ENCODE results near the gene NCKAP5.

NCKAP5 gene

DNA sequence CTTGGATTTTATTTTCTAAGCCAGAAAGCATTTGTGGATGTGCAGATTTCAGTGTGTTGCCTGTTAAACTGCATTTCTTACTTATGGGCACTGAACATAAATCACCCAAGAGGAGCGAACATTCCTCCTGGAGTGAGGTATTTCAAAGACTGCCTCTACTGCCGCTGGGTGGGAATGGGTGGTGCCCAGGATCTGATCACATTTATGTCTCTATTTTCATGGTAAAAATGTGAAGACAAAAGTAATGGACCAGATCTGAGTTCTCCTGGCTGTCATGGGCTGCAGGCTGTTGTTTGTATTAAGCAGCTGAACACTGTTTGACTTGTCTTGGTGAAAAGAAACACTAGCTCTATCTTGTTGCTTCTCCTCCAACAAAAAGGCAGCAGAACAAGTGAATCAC is 251.7 kb downstream of the NCKAP5 start:
- DNase-seq: no peak

DNA sequence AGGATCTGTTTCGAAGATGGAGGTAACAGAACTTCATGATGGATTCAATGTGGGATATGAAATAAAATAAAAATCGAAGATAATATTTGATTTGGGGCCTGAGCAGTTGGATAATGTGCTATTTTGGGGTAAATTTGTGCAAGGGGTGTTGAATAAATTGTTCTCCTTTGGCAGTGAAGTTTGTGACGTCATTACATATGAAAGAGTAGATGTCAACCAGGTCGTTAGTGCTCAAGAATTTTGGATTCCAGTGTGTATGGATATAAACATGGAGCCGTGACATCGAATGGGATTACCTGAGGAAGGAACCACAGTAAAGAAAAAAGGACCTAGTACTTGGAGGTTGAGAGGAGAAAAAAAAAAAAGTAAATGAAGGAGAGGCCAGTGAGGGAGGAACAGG is 253.0 kb downstream of the NCKAP5 start:
- DNase-seq: no peak

DNA sequence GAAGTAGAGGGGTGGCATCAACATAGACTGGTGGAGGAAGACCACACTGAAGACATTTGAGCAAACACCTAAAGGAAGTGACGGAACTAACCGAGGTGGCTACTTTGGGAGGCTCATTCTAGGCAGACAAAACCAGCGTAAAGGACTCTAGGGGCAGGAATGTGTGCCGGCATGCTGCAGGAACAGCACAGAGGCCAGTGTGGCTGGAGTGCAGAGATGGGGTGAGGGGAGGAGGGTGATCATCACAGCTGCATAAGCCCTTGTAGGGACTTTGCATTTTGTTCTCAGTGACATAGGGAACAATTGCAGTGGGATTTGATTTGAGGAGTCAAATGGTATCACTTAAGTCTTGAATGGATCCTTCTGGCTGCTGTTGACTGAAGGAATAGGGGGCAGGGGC is 253.5 kb downstream of the NCKAP5 start:
- no peak for DNase-seq

DNA sequence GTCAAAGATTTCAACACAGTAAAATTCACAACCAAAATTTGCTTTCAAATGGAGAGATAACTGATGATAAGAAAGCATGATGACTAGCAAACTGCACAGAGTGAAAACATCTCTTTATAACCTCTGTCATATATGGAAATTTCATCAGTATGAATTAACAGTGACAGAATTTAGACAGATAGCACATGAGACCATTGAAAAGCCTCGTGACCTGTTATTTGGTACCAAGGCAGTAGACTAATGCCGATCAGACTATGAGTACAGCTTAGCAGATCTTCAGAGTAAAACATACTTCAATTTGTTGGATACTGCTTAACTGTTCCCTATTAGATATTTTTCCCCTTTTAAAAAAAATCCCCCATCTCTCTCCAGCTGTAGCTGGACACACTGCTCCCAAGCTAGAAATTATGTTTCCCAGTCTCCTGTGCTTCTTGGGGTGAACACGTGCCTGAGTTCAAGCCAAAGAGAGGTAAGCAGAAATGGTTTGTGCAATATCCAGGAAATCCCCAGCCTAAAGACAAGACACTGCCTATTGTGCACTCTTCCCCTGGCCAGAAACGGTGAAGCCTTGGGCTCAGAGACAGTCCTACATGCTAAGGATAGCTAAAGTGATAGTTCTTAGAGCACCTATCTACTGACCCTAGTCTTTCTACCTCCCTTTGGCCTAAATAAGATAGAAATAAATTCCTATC is 256.1 kb downstream of the NCKAP5 start:
- DNase-seq: no peak

DNA sequence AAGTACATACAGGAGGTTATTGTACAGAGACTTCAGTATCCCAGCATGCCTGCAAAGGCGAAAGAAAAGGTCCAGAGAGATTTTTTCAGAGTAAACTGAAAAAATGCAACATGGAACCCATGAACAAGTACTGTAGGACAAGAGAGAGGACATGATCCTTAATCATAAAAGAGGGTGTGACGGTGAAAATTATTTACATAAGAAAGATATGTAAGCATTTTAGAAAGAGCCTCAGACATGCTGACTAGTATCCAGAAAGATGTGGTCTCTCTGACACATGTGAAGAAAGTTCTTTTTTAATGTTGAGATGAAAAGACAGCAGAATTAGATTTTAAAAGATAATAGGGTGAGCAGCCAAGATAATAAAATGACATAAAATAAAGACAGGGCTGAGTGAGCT is 262.0 kb downstream of the NCKAP5 start:
- no peak for DNase-seq

DNA sequence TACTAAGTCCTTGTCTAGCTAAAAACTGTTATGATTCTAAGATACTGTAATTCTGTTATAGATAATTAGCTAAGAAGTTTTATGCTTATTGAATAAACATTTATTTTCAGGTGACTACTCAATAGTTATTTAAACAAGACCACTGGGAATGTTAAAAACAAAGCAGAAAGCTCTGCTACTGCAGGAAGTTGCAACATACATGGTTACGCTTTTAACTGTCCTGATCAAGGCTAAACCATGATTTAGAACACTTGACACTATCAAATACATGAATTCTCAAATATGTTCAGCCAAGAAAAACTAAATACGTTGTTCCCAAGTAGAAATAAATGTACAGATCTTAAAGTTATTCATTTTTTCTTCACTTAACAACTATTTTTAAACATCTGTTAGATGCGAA is 263.9 kb downstream of the NCKAP5 start:
- no peak for DNase-seq

DNA sequence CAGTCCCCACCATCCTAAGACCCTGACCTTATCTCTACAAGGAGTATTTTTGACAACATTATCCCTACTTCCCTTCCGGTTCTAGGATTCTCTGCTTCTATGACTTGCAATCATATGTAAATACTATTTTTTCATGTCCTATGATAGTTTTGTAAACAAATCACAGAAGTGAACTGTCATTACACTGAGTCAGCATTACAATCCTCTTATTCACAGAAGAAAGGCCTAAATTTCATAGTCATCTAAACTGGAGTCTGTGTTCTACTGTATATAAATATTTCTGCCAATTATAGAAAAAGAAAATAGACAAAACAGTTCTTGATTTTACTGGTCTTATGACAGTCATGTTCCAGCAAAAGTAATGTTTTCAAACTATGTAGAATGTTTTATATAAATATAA is 265.1 kb downstream of the NCKAP5 start:
- DNase-seq: no peak

DNA sequence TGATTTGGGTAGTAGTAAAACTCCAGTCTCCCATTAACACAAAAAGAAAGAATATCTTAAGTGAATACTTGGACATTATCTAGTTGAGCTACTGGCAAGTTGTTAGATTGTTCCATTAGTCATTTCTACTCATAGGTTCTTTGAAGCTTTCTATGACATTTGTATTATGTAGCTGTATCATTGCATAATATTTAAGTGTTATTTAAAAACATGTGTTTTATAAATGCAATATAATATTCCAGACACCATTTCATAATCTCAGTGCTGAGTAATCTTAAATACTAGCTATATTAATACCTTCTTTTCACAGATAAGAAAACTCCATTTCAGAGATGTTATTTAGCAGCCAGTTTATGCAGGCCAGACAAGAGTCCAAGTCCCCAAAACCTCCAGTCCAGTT is 271.9 kb downstream of the NCKAP5 start:
- DNase-seq: no peak

DNA sequence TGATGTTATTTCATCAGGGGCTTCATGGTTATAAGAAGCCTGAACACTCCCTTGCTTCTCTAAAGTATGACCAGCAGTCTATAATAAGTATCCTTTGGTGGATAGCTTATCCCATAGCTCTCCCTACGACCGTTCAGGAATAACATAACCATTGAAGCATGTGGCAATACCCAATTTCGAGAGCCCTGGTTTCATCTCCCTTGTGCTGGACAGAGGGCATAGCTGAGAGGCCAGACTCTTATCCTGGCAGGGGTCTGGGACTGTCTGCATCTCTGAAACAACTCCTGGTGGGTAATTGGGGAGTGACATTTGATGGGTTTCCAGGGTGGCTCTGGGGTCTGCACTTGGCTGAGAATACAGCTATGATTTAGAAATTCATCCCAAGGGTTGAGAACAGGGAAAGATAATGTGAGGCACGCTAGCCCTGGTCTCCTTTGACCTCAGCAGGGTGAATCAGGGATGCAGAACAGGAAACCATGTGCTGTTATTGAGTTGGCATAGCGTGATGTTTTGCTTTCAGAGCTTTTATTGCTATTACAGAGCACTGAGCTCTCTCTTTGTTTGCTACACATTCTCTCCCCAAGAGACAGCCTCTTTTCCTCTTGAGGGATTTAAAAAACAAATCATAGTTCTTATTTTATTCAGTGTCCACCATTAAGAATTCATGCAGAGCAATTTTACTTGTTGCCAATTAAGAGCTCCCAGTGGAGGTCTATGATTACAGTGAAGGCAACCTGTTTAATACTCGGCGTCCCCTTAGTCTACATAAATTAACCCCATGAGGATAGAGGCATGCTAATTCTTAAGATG is 274.5 kb downstream of the NCKAP5 start:
- peak; percentile 91 for DNase-seq

DNA sequence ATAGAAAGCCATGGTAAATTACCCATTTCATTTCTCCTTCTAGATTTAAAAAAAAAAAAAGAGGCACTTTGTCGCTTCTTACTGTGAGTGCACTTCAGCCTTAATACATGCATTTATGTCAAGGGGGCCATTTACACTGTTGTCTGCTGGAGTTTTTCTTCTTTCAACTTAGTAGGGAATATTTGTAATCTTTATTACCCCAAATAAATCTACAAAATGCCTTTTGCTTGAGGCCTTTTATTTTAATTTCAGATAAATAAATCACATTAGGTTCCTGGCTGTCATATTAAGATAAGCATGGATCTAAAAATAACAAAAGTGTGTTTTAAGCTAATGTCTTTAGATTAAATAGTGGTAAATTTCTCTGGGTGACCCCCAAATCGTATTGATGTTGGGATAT is 276.0 kb downstream of the NCKAP5 start:
- DNase-seq: peak; percentile 35

DNA sequence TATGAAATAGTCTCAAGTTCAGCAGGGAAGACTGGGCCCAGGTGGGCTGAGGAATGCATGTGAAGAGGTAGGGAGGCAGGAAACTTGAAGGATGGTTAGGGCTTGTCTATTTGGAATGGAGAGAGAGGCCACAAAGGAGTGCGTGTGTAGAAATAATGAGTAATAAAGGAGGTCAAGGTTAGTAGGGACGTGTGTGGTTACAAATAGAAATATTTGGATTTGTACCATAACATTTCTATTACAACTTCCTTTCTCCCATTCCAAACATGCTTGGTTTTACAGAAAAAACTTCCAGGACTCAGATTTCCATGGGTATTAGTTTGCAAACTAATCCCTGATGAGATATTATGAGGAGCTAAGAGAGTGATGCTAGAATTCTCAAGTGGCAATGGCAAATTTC is 280.6 kb downstream of the NCKAP5 start:
- DNase-seq: no peak

DNA sequence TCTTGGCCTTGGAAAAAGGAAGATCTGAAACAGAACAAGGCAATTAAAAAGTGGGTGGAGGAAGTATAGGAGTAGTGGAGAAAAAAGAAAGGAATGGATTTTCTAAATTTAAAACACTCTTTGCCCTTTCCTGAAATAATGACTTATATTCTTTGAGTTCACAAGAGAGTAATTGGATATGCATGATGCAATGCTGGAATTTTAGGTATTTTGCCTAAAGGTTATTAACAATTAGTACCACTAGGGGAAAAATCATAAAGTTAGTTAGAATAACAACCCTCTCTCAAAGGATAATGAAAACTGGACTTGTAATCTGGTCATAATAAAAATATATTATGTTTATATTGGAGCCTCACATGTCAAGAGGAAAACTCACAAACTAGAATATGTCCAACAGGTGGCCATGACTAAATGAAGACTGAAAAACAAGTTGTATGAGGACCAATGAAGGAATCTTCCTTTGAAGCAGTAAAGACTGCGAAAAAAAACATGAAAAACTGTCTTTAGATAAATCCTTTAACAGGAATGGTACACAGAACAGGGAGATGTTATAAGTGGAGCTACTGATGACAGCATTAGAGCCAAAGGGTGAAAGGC is 281.8 kb downstream of the NCKAP5 start:
- no peak for DNase-seq

DNA sequence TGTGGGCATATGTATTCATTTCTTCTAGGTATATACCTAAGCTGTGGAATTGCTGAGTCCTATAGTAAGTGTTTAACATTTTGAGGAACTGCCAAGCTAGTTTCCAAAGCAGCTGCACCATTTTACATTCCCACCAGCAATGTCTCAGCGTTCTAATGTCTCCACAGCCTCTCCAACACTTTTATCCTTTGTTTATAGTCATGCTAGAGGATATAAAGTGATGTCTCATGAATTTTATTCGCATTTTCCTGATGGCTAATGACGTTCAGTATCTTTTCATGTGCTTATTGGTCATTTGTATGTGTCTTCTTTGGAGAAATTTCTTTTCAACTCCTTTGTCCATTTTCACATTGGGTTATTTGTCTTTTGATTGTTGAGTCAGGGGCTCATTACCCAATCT is 295.2 kb downstream of the NCKAP5 start:
- DNase-seq: no peak

DNA sequence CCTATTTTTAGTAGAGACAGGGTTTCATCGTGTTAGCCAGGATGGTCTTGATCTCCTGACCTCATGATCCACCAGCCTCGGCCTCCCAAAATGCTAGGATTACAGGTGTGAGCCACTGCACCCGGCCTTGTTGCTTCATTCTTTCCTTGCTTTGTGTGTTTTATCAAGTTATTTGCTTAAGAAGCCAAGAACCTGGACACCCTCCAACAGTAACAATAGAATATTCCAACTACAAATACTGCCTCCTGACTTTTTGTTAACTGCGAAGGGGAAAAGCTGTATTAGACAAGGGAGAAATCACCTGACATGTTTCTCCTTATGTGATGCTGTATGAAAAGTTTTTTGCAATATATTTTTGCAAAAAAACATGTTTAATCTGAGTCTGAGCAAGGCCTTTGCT is 297.2 kb downstream of the NCKAP5 start:
- DNase-seq: no peak

DNA sequence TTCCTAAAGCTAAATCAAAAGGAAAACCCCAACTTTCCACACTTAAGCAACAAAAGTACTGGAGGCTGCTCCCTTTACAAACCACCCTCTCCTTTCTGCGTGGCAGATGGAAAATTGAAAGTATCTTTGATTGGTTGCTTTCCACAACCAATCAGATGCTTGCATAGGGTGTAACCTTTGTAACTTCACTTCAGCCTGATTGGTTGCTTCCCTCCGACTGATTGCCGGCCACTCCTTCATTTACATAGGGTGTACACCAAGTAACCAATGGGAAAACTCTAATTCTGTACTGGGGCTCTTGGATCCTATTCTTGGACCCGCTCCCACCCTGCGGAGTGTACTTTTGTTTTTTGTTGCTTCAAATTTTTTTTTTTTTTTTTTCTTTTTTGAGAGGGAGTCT is 297.7 kb downstream of the NCKAP5 start:
- DNase-seq: no peak

DNA sequence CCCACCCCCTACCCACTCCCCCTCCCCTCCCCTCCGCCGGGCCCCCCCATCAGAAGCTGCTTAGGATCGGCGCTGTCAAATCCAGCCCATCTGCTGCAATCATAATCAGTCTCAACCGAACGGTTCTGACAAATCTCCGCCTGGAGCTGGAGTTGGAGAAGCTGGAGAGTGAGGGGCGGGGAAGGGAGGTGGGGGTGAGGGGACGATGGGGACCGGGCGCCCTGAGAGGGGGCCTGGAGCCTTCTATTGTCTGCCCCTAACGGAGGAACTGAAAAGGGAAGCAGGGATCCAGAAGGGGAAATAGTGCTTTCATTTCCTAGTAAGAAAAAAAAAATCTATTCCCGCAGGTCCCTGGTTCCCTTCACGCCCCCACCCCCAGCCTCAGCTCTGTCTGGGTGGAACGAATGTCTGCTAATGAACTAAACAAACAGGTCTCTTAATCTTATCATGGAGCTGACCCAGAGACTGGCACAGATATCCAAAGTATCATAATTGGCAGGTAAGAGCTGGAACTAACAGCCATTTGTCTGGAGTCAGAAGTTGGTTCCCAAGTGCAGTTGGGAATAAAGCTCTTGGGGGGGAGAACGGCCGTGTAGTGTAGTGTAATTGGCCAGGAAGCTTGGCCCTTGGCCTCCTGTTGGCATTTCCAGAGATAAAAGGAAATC is 301.2 kb downstream of the NCKAP5 start:
- no peak for DNase-seq

DNA sequence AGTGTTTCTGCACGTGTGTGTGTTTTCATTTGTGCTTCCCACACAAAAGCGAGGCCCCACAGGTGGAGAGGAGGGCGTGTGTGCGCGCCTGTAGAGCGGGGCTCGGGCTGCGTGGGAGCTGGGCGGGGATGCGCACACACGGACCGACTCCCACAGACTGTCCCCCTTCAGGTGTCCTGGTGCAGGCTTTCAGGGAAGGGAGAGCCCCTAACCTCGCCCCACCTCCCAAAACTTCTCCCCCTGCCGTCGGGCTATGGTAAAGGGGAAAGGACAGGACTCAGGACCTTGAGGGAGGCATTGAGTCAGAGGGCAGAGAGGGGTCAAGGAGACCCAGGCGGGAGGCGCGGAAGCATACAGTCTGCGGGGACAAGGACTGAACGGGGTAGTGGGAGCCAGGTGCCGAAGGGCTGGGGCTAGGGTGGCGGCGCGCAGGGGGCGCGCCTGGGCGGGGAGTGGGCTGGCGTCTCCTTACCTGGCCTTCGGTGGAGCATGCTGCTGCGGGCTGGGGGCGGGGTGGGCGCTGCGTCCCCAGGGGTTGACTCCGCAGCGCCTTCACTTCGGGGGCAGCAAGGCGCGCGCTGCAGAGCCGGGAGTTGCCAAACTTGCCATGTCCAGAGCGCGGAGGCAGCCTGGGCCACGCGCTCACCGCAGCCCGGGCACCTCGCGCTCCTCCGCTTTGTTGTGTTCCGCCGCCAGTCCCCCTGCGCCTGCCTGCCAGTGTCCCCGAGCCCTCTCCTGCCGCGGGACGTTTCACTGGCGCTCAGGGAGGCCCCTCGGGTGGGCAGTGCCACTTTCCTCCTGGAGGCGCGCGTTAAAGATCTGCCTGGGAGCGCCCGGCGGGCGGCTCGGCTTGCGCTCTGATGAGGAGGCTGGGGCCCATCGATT is 302.0 kb downstream of the NCKAP5 start:
- no peak for DNase-seq

DNA sequence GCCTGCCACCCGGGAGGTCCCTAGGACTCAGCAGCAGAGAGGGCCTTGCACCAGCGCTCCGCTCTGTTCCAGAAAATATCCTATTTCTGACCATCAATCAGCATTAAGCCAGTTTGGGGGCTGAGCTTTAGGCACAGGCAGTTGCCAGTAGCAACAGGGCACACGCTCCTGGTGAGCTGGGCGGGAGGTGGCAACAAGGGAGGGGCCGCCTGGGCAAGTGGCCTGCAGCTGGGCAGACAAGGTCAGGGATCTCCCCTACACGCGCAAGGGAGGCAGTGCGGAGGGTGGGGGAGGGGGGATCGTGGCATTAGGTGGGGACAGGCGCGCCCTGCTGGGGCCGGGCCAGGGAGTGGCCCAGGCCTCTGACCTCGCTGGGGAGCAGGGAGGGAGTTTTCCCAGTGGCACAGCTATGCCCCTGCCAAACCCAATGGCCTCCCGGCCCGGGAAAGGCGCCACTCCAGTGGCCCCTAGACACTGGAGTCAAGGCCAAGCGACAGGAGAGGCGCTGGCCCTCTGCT is 302.8 kb downstream of the NCKAP5 start:
- DNase-seq: peak; percentile 55

DNA sequence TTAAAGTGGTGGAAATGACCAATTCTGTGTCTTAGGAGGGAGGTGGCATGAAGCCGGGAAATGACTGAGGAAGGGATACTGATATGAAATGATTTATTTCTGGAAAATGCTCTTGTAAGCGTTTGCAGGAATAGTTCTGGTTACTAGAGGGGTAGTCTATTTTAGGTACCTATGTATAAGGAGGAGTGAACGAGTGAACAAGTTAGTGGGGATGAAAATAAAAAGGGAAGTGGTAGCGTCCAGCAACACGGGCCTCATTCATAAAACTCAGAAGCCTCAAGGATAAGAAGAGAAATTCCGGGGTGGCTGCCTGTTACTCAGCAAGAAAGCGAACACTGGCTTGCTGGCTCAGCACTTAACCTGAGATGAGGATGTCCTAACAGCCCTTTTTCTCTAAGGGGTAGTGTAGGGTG is 303.3 kb downstream of the NCKAP5 start:
- no peak for DNase-seq

DNA sequence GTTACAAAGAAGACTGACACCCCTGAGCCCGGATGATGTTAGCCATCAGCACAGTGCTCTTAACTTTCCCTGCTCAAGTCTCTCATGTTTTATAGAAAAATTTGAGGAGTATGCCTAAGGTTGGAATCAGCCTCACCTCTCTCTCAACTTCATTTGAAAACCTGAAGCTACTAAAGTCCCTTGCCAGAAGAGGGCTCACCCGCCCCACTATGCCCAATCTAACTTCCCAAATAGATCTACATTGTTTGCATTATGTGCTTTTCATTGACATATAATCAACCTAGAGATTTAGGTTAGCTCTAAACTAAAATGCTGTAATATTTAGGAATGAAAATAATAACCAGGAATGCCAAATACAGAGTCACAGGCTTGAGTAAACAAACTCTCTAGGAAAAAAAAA is 305.4 kb downstream of the NCKAP5 start:
- peak; percentile 3 for DNase-seq

DNA sequence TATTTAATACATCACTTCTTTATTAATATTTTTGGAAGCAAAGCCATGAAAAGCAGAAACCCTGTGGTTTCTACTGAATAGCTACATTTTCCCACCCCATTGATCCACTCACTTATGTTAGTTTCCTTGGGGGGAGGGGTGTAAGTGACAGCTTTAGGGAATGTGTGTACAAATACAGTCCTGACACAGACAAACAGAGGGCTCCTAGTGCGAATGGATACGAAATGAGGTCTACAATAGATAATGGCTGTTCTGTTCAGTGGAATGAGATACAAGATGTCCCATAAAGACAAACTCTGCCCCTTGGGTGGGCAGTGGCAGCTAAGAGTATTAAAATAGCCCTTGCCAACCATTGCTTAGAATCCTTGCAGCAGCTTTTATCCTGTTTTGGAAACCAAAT is 312.9 kb downstream of the NCKAP5 start:
- no peak for DNase-seq

DNA sequence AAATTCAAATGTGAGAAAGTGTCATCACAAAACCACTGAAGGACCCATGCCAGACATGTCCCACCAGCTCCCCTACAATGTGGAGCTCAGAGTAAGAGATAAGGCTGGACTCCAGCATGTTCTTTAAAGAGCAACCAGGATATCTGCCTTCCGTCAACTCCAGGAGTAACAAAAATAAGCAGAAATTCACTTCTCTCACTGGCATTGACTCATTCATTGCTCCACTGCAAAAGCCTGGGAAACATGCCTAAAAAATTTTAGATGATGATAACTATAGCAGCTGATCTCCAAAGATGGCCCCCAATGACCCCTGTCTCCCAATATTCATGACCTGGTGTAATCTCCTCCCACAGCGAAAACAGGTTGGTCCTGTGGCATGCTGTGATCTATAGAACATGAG is 314.5 kb downstream of the NCKAP5 start:
- no peak for DNase-seq

Data from DMS79 (cell line).